Right cardiac atrium (tissue), 5 donors: Measurements from ENCODE around the gene PFDN2. TPM values are rescaled to one million over a fixed set of nuclear protein-coding genes. Genes with fewer than 3 reads are reported as not detected.

Experiments
- ATAC-seq, 2 donors: fragments of 200-7000 bp; cut with Tn5 transposase; one replicate each; pipeline versions ENCODE4 v1.8.0 to v1.9.1; 2020; ENCODE audit warnings: moderate library complexity in 2 of 2, mild to moderate bottlenecking in 1 of 2
- DNase-seq, 3 donors: peaks; one replicate each; pipeline ENCODE4 v3.0.0-alpha.2; 2020
- H3K27ac ChIP-seq: one replicate; pipeline ENCODE4 v1.5.1; 2013; ENCODE audit warnings: mild to moderate bottlenecking, low read length, control low read depth, moderate library complexity
- H3K27me3 ChIP-seq: one replicate; pipeline ENCODE4 v1.6.1; 2013; ENCODE audit not compliant: control insufficient read depth, insufficient read depth
- H3K4me1 ChIP-seq: one replicate; pipeline ENCODE4 v1.6.1; 2013; ENCODE audit warnings: low read length; ENCODE audit not compliant: control insufficient read depth, insufficient read depth
- H3K4me3 ChIP-seq: one replicate; pipeline ENCODE4 v1.5.1; 2013; ENCODE audit warnings: low read length, control low read depth
- H3K9me3 ChIP-seq: one replicate; pipeline ENCODE4 v1.6.1; 2013; ENCODE audit warnings: low read length; ENCODE audit not compliant: control insufficient read depth
- WGBS: extraction: QIAGEN DNeasy Blood & Tissue Kit; methylation state at CpG from one replicate; pipeline ENCODE4 v1.1.7; 2013; 5-methylcytosine and 5-hydroxymethylcytosine counted together
- intact Hi-C, 4 donors: fragments of 100-400 bp; cut with DNase I; formaldehyde crosslinking; loops; one replicate each; pipeline versions ENCODE4 v1.11.0 to v1.14.0; 2022 to 2023
- polyA plus RNA-seq: library from polyadenylated mRNA; stranded (reverse); fragments of 200-250 nt; gene quantifications from one replicate; pipeline ENCODE4 v1.2.3, GENCODE V29; 2013
- total RNA-seq, 4 donors: library from RNA; stranded (reverse); fragmentation: NEBNext Ultra II Directional; extraction: Animal tissue kit (Norgen Biotek cat#: 25700); gene quantifications; one replicate each; pipeline ENCODE4 v1.2.1, GENCODE V29; 2021
- donor health status: healthy with polysubstance abuse.
- donor health status: DM: no; HTN: yes; CAD: no.
- donor health status: DM: no; HTN: no; CAD: no.
- donor health status: DM: no; HTN: yes; CAD: no; lungs with severe emphysema.
- donor health status: DM: yes; HTN: yes; CAD: no.

The PFDN2 gene
- total and polyA plus RNA-seq, 5 donors = 44.9 to 151 (median 54.7) TPM

- 95% methylated on average over 5 of the region's 5 CpGs for WGBS
- Histone ChIP-seq H3K4me1 (no peaks in the 10 kb centered on the region), H3K27ac (no peak overlapping the region), H3K27me3 (no peaks in the 10 kb centered on the region), H3K9me3 (no peaks in the 10 kb centered on the region), H3K4me3 (no peak overlapping the region)
- DNase-seq (no peak), ATAC-seq (no peak)
- intact Hi-C loops = loop anchor here in 2 of 4 donors (10.0 kb wide), 2 partner anchors 95 to 255 kb away; no protein-coding TSS in a partner anchor
Observed at GRCh38 chr1:161089938-161090337, 27.9 kb downstream of the PFDN2 start.

- no peak for DNase-seq
- no peaks in the 10 kb centered on the region for H3K4me1 ChIP-seq
- intact Hi-C loops = no loop called here
- H3K27ac ChIP-seq = no peak within 1 kb of the TSS
- no peaks in the 10 kb centered on the region for H3K27me3 ChIP-seq
- WGBS = 72% methylated on average over 22 of the region's 22 CpGs
- no peak within 1 kb of the TSS for H3K4me3 ChIP-seq
- H3K9me3 ChIP-seq = no peaks in the 10 kb centered on the region
- peak in 1 of 2 donors; percentile 32 for ATAC-seq
Observed at GRCh38 chr1:161089251-161089924, 28.4 kb downstream of the PFDN2 start, which contains the start of gene NECTIN4. TSS of gene NECTIN4 (minus strand) at chr1:161089558. CDS start at chr1:161089296, 262 bp downstream.

- Histone ChIP-seq H3K27ac (no peak overlapping the region), H3K27me3 (no peaks in the 10 kb centered on the region), H3K4me1 (no peaks in the 10 kb centered on the region), H3K4me3 (no peak overlapping the region), H3K9me3 (no peaks in the 10 kb centered on the region)
- DNase-seq (no peak), ATAC-seq (no peak)
- intact Hi-C loops = no loop called here
- 85% methylated on average over 3 of the region's 3 CpGs for WGBS
Observed at GRCh38 chr1:161088587-161089110, 29.2 kb downstream of the PFDN2 start.

- no peaks in the 10 kb centered on the region for H3K4me1 ChIP-seq
- no peak for ATAC-seq
- DNase-seq = no peak
- no peak overlapping the region for H3K27ac ChIP-seq
- no peaks in the 10 kb centered on the region for H3K27me3 ChIP-seq
- WGBS = 67% methylated on average over 4 of the region's 4 CpGs
- intact Hi-C loops = no loop called here
- no peaks in the 10 kb centered on the region for H3K9me3 ChIP-seq
- H3K4me3 ChIP-seq = no peak overlapping the region
Observed at GRCh38 chr1:161086457-161086856, 31.4 kb downstream of the PFDN2 start.

- ATAC-seq = no peak
Observed at GRCh38 chr1:161085165-161085564, 32.7 kb downstream of the PFDN2 start.

GRCh38 chr1:161084597-161084988, 33.2 kb downstream of the PFDN2 start:
- Histone ChIP-seq H3K4me1 (no peaks in the 10 kb centered on the region), H3K9me3 (no peaks in the 10 kb centered on the region), H3K27ac (no peak overlapping the region), H3K27me3 (no peaks in the 10 kb centered on the region), H3K4me3 (no peak overlapping the region)
- 100% methylated on average over 1 of the region's 1 CpG for WGBS
- intact Hi-C loops = no loop called here
- ATAC-seq = no peak
- DNase-seq = no peak

More at GRCh38 chr1:161085165-161085564, 32.7 kb downstream of the PFDN2 start:
- WGBS = 62% methylated on average over 2 of the region's 2 CpGs
- Histone ChIP-seq H3K4me3 (no peak overlapping the region), H3K9me3 (no peaks in the 10 kb centered on the region), H3K27ac (no peak overlapping the region), H3K4me1 (no peaks in the 10 kb centered on the region), H3K27me3 (no peaks in the 10 kb centered on the region)
- DNase-seq = no peak
- intact Hi-C loops = no loop called here

GRCh38 chr1:161083748-161084596, 33.9 kb downstream of the PFDN2 start:
- H3K4me1 ChIP-seq = no peaks in the 10 kb centered on the region
- no peaks in the 10 kb centered on the region for H3K9me3 ChIP-seq
- ATAC-seq (no peak), DNase-seq (no peak)
- no peak overlapping the region for H3K27ac ChIP-seq
- 68% methylated on average over 10 of the region's 10 CpGs for WGBS
- no peak overlapping the region for H3K4me3 ChIP-seq
- intact Hi-C loops = no loop called here
- no peaks in the 10 kb centered on the region for H3K27me3 ChIP-seq

GRCh38 chr1:161082996-161083747, 34.7 kb downstream of the PFDN2 start:
- Histone ChIP-seq H3K27ac (no peak overlapping the region), H3K4me3 (no peak overlapping the region), H3K27me3 (no peaks in the 10 kb centered on the region), H3K4me1 (no peaks in the 10 kb centered on the region), H3K9me3 (no peaks in the 10 kb centered on the region)
- peak; percentile 90 to 94 for ATAC-seq
- intact Hi-C loops = no loop called here
- WGBS = 58% methylated on average over 8 of the region's 8 CpGs
- peak; percentile 87 to 90 (median 89) for DNase-seq

- H3K27ac ChIP-seq = no peak overlapping the region
- no peaks in the 10 kb centered on the region for H3K27me3 ChIP-seq
- intact Hi-C loops = no loop called here
Observed at GRCh38 chr1:161082483-161082882, 35.4 kb downstream of the PFDN2 start.

GRCh38 chr1:161081519-161081918, 36.3 kb downstream of the PFDN2 start:
- Histone ChIP-seq H3K9me3 (no peaks in the 10 kb centered on the region), H3K27me3 (no peaks in the 10 kb centered on the region), H3K4me3 (no peak overlapping the region), H3K27ac (no peak overlapping the region), H3K4me1 (no peaks in the 10 kb centered on the region)
- intact Hi-C loops = no loop called here
- 76% methylated on average over 5 of the region's 5 CpGs for WGBS
- DNase-seq (no peak), ATAC-seq (no peak)

More at GRCh38 chr1:161082483-161082882, 35.4 kb downstream of the PFDN2 start:
- Histone ChIP-seq H3K4me1 (no peaks in the 10 kb centered on the region), H3K9me3 (no peaks in the 10 kb centered on the region), H3K4me3 (no peak overlapping the region)
- 79% methylated on average over 2 of the region's 2 CpGs for WGBS
- DNase-seq = no peak
- ATAC-seq = no peak
